NCI-H2171 treated with DMSO at 0.1 percent for 48 hours (cell line): Measurements from ENCODE around the gene DIRAS1.
"Not testable (repeated sequence)": the region's sequence is repeated elsewhere in the genome, so short reads cannot be mapped to it uniquely, and the experiment has no call there.

Experiments
- DNase-seq: peaks from one replicate; lab custom pipeline; 2025; lab: John Stamatoyannopoulos, UW

Gene DIRAS1

DNA sequence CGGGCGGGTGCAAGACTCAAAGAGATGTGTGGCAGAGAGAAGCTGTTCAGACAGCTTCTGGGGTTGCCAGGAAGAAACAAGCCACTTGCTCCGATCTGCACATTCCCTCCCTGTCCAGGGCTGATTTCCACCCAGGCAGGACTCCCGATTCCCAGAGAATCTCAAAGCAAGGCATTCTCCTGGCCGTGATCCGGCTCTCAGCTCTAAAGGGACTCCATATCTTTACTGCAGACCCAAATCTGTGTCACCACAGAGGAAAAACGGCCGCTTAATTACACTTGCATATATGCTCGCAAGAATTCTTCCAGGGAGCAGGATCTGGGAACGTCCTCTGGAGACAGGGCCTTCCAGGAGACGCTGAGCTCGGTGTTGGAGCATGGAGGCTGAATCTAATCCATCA lies 44.3 kb downstream of the DIRAS1 start:
- DNase-seq = no peak

- no peak for DNase-seq
Measured at GRCh38 chr19:2675892-2676291, 45.3 kb downstream of the DIRAS1 start.

GRCh38 chr19:2670217-2670616 lies 51.0 kb downstream of the DIRAS1 start:
- no peak for DNase-seq

DNA sequence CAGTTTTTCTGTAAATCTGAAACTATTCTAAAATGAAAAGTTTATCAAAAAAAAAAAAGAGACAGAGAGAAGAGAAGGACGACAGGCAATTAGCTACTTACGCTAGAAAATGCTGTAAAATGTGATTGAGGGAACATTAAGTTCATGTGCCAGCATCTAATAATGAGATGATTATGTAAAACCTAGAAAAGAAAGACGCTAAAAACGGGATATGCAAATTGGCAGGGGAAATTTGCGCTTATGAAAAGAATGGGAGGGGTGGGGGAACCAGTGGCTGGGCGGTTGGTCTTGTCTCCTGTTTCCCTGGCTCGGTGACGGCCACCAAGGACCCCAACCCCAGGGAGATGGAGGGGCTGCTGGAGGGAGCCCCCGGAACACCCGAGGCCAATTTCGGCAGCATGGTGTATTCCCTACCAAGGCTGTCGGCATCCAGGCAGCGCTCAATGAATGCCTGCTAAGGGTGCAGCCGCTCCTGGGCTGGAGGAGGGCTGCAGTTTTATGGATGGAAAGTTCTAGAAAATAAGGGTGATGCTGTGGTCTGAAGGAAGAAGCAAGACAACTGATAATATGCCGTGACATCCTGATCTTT lies 52.9 kb downstream of the DIRAS1 start:
- DNase-seq = no peak

DNA sequence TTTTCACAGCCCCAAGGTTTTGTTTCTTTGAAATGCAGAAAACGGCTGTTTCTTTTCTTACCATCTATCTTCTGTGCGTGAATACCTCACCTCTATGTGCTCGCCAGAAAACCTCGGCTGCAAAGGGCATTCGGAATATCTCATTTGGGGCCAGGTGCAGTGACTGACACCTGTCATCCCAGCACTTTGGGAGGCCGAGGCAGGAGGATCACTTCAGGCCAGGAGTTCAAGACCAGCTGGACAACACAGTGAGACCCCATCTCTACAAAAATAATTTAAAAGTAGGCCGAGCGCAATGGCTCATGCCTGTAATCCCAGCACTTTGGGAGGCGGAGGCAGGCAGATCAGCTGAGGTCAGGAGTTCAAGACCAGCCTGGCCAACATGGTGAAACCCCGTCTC lies 53.8 kb downstream of the DIRAS1 start:
- not testable (repeated sequence) for DNase-seq

GRCh38 chr19:2666344-2666994 lies 54.7 kb downstream of the DIRAS1 start:
- DNase-seq = no peak

DNA sequence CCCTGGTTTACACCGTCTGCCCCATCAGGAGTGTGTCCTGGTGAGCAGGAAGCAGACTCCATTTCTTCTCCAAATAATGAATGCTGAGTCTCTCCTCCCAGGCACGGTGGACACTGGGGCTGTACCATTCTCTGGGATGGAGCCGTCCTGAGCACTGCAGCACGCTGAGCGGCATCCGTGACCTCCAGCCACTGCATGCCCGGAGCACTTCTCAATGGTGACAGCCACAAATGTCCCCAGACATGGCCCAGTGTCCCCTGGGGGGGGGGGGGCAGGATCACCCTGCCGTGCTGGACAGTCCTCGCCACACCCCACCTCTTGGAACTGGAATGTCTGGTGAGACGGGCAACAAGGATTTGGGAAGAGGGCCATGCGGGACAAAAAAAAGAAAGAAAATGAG lies 56.1 kb downstream of the DIRAS1 start:
- no peak for DNase-seq
